GM23338 (cell line): Measurements from ENCODE around the gene LNPEP.

Experiments
- CREB1 ChIP-seq: fragments of 250-450 bp; sonication (Bioruptor Pico); IDR thresholded peaks from 2 replicates; pipeline ENCODE4 v1.5.0; 2020; ENCODE audit warnings: low read depth, mild to moderate bottlenecking, moderate library complexity
- EZH2 ChIP-seq: fragments of 200-600 bp; sonication (generic); IDR thresholded peaks from one replicate; pipeline ENCODE4 v1.8.0; 2017; ENCODE audit warnings: antibody characterized with exemption, mild to moderate bottlenecking, low read depth; ENCODE audit not compliant: unreplicated experiment
- EZH2phosphoT487 ChIP-seq: fragments of 200-600 bp; sonication (generic); IDR thresholded peaks from one replicate; pipeline ENCODE4 v1.8.1; 2018; ENCODE audit warnings: antibody characterized with exemption; ENCODE audit not compliant: unreplicated experiment
- JUNB ChIP-seq: IDR thresholded peaks from one replicate; pipeline ENCODE4 v1.6.1; 2016; ENCODE audit warnings: antibody characterized with exemption; ENCODE audit not compliant: unreplicated experiment
- POLR2AphosphoS5 ChIP-seq: IDR thresholded peaks from 2 replicates; pipeline ENCODE4 v1.6.1; 2016; ENCODE audit warnings: antibody characterized with exemption, low read depth
- STAT1 ChIP-seq: IDR thresholded peaks from one replicate; pipeline ENCODE4 v1.6.1; 2016; ENCODE audit warnings: antibody characterized with exemption; ENCODE audit not compliant: unreplicated experiment
- TF ChIP-seq, protein P1 (sequence below), 2 experiments: fragments of 200-600 bp in 1 of 2; sonication (generic) in 1 of 2; conservative IDR thresholded peaks; 2 replicates each; pipeline versions ENCODE4 v1.5.1 to v1.6.1; 2016 to 2017; ENCODE audit warnings: antibody characterized with exemption in 2 of 2, low read depth in 2 of 2, mild to moderate bottlenecking in 2 of 2, moderate library complexity in 1 of 2
- TF ChIP-seq, protein P2 (sequence below): IDR thresholded peaks from one replicate; pipeline ENCODE4 v1.6.1; 2018; ENCODE audit warnings: antibody characterized with exemption; ENCODE audit not compliant: unreplicated experiment
- TF ChIP-seq, protein P3 (sequence below): fragments of 250-450 bp; sonication (Bioruptor Pico); IDR thresholded peaks from 2 replicates; pipeline ENCODE4 v1.5.0; 2020; ENCODE audit warnings: mild to moderate bottlenecking, moderate library complexity

DNA sequence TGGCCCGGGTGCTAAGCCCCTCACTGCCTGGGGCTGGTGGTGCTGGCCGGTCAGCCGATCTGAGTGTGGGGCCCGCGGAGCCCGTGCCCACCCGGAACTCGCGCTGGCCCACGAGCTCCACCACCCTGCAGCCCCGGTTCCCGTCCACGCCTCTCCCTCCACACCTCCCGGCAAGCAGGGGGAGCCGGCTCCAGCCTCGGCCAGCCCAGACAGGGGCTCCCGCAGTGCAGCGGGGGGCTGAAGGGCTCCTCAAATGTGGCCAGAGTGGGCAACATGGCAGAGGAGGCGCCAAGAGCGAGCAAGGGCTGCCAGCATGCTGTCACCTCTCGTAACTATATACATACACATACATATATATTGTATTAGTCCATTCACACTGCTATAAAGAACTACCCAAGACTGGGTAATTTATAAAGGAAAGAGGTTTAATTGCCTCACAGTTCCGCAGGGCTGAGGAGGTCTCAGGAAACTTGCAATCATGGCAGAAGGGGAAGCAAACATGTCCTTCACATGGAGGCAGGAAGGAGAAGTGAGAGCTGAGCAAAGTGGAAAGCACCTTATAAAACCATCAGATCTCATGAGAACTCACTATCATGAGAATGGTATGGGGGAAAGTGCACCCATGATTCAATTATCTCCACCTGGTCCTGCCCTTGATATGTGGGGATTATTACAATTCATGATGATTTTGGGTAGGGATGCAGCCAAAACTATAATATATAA, 149.7 kb downstream of the LNPEP start:
- TF ChIP-seq POLR2AphosphoS5 (no peak), STAT1 (no peak), JUNB (no peak), EZH2phosphoT487 (no peak), EZH2 (no peak), CREB1 (CRISPR knock-in tag) (no peak)
- TF ChIP-seq, protein P1, sequence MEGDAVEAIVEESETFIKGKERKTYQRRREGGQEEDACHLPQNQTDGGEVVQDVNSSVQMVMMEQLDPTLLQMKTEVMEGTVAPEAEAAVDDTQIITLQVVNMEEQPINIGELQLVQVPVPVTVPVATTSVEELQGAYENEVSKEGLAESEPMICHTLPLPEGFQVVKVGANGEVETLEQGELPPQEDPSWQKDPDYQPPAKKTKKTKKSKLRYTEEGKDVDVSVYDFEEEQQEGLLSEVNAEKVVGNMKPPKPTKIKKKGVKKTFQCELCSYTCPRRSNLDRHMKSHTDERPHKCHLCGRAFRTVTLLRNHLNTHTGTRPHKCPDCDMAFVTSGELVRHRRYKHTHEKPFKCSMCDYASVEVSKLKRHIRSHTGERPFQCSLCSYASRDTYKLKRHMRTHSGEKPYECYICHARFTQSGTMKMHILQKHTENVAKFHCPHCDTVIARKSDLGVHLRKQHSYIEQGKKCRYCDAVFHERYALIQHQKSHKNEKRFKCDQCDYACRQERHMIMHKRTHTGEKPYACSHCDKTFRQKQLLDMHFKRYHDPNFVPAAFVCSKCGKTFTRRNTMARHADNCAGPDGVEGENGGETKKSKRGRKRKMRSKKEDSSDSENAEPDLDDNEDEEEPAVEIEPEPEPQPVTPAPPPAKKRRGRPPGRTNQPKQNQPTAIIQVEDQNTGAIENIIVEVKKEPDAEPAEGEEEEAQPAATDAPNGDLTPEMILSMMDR (conservative IDR thresholded peaks at IDR 0.05; ENCODE audit: low read depth in 2 of 2): no peak
- TF ChIP-seq, protein P2, sequence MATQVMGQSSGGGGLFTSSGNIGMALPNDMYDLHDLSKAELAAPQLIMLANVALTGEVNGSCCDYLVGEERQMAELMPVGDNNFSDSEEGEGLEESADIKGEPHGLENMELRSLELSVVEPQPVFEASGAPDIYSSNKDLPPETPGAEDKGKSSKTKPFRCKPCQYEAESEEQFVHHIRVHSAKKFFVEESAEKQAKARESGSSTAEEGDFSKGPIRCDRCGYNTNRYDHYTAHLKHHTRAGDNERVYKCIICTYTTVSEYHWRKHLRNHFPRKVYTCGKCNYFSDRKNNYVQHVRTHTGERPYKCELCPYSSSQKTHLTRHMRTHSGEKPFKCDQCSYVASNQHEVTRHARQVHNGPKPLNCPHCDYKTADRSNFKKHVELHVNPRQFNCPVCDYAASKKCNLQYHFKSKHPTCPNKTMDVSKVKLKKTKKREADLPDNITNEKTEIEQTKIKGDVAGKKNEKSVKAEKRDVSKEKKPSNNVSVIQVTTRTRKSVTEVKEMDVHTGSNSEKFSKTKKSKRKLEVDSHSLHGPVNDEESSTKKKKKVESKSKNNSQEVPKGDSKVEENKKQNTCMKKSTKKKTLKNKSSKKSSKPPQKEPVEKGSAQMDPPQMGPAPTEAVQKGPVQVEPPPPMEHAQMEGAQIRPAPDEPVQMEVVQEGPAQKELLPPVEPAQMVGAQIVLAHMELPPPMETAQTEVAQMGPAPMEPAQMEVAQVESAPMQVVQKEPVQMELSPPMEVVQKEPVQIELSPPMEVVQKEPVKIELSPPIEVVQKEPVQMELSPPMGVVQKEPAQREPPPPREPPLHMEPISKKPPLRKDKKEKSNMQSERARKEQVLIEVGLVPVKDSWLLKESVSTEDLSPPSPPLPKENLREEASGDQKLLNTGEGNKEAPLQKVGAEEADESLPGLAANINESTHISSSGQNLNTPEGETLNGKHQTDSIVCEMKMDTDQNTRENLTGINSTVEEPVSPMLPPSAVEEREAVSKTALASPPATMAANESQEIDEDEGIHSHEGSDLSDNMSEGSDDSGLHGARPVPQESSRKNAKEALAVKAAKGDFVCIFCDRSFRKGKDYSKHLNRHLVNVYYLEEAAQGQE: no peak
- TF ChIP-seq, protein P3, sequence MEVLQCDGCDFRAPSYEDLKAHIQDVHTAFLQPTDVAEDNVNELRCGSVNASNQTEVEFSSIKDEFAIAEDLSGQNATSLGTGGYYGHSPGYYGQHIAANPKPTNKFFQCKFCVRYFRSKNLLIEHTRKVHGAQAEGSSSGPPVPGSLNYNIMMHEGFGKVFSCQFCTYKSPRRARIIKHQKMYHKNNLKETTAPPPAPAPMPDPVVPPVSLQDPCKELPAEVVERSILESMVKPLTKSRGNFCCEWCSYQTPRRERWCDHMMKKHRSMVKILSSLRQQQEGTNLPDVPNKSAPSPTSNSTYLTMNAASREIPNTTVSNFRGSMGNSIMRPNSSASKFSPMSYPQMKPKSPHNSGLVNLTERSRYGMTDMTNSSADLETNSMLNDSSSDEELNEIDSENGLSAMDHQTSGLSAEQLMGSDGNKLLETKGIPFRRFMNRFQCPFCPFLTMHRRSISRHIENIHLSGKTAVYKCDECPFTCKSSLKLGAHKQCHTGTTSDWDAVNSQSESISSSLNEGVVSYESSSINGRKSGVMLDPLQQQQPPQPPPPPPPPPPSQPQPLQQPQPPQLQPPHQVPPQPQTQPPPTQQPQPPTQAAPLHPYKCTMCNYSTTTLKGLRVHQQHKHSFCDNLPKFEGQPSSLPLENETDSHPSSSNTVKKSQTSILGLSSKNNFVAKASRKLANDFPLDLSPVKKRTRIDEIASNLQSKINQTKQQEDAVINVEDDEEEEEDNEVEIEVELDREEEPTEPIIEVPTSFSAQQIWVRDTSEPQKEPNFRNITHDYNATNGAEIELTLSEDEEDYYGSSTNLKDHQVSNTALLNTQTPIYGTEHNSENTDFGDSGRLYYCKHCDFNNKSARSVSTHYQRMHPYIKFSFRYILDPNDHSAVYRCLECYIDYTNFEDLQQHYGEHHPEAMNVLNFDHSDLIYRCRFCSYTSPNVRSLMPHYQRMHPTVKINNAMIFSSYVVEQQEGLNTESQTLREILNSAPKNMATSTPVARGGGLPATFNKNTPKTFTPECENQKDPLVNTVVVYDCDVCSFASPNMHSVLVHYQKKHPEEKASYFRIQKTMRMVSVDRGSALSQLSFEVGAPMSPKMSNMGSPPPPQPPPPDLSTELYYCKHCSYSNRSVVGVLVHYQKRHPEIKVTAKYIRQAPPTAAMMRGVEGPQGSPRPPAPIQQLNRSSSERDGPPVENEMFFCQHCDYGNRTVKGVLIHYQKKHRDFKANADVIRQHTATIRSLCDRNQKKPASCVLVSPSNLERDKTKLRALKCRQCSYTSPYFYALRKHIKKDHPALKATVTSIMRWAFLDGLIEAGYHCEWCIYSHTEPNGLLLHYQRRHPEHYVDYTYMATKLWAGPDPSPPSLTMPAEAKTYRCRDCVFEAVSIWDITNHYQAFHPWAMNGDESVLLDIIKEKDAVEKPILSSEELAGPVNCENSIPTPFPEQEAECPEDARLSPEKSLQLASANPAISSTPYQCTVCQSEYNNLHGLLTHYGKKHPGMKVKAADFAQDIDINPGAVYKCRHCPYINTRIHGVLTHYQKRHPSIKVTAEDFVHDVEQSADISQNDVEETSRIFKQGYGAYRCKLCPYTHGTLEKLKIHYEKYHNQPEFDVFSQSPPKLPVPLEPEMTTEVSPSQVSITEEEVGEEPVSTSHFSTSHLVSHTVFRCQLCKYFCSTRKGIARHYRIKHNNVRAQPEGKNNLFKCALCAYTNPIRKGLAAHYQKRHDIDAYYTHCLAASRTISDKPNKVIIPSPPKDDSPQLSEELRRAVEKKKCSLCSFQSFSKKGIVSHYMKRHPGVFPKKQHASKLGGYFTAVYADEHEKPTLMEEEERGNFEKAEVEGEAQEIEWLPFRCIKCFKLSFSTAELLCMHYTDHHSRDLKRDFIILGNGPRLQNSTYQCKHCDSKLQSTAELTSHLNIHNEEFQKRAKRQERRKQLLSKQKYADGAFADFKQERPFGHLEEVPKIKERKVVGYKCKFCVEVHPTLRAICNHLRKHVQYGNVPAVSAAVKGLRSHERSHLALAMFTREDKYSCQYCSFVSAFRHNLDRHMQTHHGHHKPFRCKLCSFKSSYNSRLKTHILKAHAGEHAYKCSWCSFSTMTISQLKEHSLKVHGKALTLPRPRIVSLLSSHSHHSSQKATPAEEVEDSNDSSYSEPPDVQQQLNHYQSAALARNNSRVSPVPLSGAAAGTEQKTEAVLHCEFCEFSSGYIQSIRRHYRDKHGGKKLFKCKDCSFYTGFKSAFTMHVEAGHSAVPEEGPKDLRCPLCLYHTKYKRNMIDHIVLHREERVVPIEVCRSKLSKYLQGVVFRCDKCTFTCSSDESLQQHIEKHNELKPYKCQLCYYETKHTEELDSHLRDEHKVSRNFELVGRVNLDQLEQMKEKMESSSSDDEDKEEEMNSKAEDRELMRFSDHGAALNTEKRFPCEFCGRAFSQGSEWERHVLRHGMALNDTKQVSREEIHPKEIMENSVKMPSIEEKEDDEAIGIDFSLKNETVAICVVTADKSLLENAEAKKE: no peak
